Measurements from ENCODE around the gene SAMD9L. TPM values are rescaled to one million over a fixed set of nuclear protein-coding genes. Genes with fewer than 3 reads are reported as not detected.

The SAMD9L gene
- total RNA-seq, 1 donor from 2014 or later, result under 0.01 TPM

- TF ChIP-seq CTCF (IDR thresholded peaks at IDR 0.05; ENCODE audit: insufficient read depth, low read length, severe bottlenecking), result no peak
- no peaks in the 10 kb centered on the region for H3K36me3 ChIP-seq (ENCODE audit: control insufficient read depth, insufficient read depth, low read length)
- DNase-seq (ENCODE audit: low read depth) (no peak), FAIRE-seq (peak; percentile 23)
- H3K27me3 ChIP-seq (ENCODE audit: control insufficient read depth, insufficient read depth, low read length), result no peaks in the 10 kb centered on the region
- no peak overlapping the region for H3K4me3 ChIP-seq (ENCODE audit: low read depth, low read length)
Observed at GRCh38 chr7:93108003-93108402, 40.2 kb downstream of the SAMD9L start.

- no peaks in the 10 kb centered on the region for H3K36me3 ChIP-seq (ENCODE audit: control insufficient read depth, insufficient read depth, low read length)
- no peak for FAIRE-seq
- H3K27me3 ChIP-seq (ENCODE audit: control insufficient read depth, insufficient read depth, low read length), result peaks cover 3% of the 10 kb centered on the region
- TF ChIP-seq CTCF (IDR thresholded peaks at IDR 0.05; ENCODE audit: insufficient read depth, low read length, severe bottlenecking), result no peak
- DNase-seq (ENCODE audit: low read depth), result no peak
- H3K4me3 ChIP-seq (ENCODE audit: low read depth, low read length), result no peak overlapping the region
Observed at GRCh38 chr7:93097388-93097787, 50.8 kb downstream of the SAMD9L start.

- H3K36me3 ChIP-seq (ENCODE audit: control insufficient read depth, insufficient read depth, low read length), result no peaks in the 10 kb centered on the region
- peaks cover 3% of the 10 kb centered on the region for H3K27me3 ChIP-seq (ENCODE audit: control insufficient read depth, insufficient read depth, low read length)
- FAIRE-seq (no peak), DNase-seq (ENCODE audit: low read depth) (peak; percentile 69)
- H3K4me3 ChIP-seq (ENCODE audit: low read depth, low read length), result no peak overlapping the region
- TF ChIP-seq CTCF (IDR thresholded peaks at IDR 0.05; ENCODE audit: insufficient read depth, low read length, severe bottlenecking), result peak; percentile 60
Observed at GRCh38 chr7:93092757-93093370, 55.3 kb downstream of the SAMD9L start.

Other genes with a start within 250 kb of the SAMD9L start
- 5.5 and 13.2 TPM in 2 replicates for gene SAMD9, start 30.4 kb downstream of the SAMD9L start, total RNA-seq
- gene HEPACAM2, start 78.1 kb upstream of the SAMD9L start, total RNA-seq, result 0.13 TPM in 1 of 2 replicates, not detected in the other
- gene VPS50, start 84.0 kb upstream of the SAMD9L start, total RNA-seq, result 26.1 and 33.4 TPM in 2 replicates

All from bronchial epithelial cell (primary cell).